H1 (cell line): ENCODE results near the gene BRINP3. TPM values are rescaled to one million over a fixed set of nuclear protein-coding genes. Genes with fewer than 3 reads are reported as not detected.

Experiments used
- EP300 ChIP-seq, 2 experiments: IDR thresholded peaks; 1 replicate in 1 of 2; 2 replicates in 1 of 2; pipeline ENCODE4 v1.6.1; 2011 to 2012; ENCODE audit warnings: low read depth in 2 of 2, low read length in 2 of 2, mild to moderate bottlenecking in 2 of 2, borderline replicate concordance in 1 of 2, inconsistent platforms in 1 of 2, moderate library complexity in 1 of 2
- GABPA ChIP-seq: IDR thresholded peaks from 2 replicates; pipeline ENCODE4 v1.6.1; 2011; ENCODE audit warnings: mild to moderate bottlenecking, low read length, moderate library complexity, borderline replicate concordance; ENCODE audit not compliant: insufficient read depth
- SIX5 ChIP-seq: IDR thresholded peaks from 2 replicates; pipeline ENCODE4 v1.6.1; 2011; ENCODE audit warnings: mild to moderate bottlenecking, low read depth, low read length
- polyA plus RNA-seq, 7 experiments: library from polyadenylated mRNA; depleted of rRNA in 3 of 7; stranded (reverse) in 5 of 7; unstranded in 2 of 7; fragments of >200 nt in 5 of 7; fragments of 200-250 nt in 2 of 7; gene quantifications; 1 replicate in 5 of 7; 2 replicates in 1 of 7; 4 replicates in 1 of 7; pipeline versions ENCODE4 v1.2.1 to v1.2.3, GENCODE V29; 2011 to 2013; ENCODE audit warnings: missing spikeins in 2 of 7, mixed read lengths in 2 of 7
- total RNA-seq: library from RNA; stranded (reverse); fragmentation: NEBNext Ultra II Directional; extraction: Animal tissue kit (Norgen Biotek cat#: 25700); gene quantifications from 2 replicates; pipeline ENCODE4 v1.2.1, GENCODE V29; 2021

The BRINP3 gene
- total and polyA plus RNA-seq, 2 of the 8 experiments (the other 6 are each of a cell fraction or from before 2014, with no cell fraction given) = not detected

DNA sequence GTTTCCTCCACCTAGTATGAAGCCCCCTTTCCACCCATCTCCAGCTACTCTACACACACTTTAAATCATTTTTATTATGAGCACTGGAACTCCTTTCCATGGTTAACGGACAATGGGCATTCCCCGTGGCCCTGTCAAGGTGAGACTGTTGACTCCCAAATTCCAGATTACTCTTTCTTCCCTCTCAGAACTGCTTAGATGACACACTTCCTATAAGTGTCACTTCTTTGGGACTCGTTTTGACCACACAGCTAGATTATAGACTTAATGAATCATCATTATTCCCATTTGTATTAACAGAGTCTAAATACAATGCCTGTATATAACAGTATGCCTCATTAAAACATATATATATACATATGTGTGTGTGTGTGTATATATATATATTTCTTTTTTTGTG is 215.1 kb downstream of the BRINP3 start (continued):
- no peak for TF ChIP-seq GABPA
- TF ChIP-seq EP300 (IDR thresholded peaks at IDR 0.05; ENCODE audit: borderline replicate concordance in 1 of 2, low read depth in 2 of 2, low read length in 2 of 2) = no peak
- TF ChIP-seq SIX5 = no peak
